GM18519 (cell line): ENCODE results near the gene RPS6KA2.

Experiments
- ATAC-seq: cut with Tn5 transposase; IDR thresholded peaks from one replicate; pipeline ENCODE4 v1.9.1; 2021; ENCODE audit warnings: mild to moderate bottlenecking, moderate library complexity; ENCODE audit not compliant: unreplicated experiment, low FRiP score

RPS6KA2 gene

DNA sequence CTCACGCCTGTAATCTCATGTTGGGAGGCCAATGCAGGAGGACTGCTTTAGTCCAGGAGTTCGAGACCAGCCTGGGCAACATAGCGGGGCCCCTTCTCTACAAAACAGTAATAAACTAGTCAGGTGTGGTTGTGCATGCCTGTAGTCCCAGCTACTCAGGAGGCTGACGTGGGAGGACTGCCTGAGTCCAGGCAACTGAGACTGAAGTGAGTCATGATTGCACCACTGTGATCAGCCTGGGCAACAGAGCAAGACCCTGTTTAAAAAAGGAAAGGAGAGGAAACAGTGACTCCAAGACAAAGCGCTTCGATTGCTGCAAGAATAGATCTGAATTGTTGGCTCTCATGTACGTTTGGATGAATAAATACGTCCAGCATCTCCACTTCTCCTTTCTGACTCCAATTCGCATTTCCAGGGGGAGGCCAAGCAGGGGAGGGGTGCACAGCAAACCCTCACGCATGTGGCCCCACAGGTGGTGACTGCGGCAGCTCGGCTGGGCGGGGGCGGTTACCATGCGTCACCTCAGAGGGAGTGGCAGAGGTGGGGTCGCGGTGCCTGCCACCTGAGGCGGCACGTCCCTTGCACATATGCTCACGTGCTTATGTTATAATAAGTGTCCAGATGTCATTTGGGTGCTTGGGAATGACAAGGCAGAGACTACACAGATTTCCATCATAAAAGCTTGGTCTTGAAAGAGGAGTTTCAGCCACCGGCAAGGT, 149.2 kb downstream of the RPS6KA2 start:
- no peak for ATAC-seq

DNA sequence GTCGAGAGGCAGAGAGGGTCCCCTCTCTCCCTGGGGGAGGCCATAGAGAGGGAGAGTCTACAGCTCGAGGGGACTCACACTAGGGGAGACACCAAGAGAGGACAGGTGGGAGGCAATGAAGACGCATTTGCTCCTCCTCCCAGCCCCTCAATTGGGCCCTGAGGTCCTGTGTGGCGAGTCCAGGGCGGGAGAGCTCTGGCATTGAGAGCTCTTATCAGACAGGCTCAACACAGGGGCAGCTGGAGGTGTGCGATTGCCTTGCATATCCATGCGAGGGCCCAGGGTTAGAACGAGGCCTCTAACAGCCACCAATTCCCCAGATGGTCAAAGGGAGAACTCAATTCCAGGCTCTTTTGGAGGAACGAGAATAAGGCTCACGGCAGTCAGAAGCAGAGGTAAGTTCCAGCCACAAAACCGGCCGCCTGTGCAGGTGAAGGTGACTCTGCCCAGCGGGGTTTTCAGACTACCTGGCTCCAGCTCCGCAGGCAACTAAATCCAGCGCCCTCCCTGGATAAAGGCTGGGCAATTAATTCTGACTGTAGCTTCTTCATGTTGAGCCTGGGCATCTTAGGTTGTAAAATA, 150.3 kb downstream of the RPS6KA2 start:
- no peak for ATAC-seq

- no peak for ATAC-seq
These were observed 150.9 kb downstream of the RPS6KA2 start for GRCh38 chr6:166476061-166476591.

DNA sequence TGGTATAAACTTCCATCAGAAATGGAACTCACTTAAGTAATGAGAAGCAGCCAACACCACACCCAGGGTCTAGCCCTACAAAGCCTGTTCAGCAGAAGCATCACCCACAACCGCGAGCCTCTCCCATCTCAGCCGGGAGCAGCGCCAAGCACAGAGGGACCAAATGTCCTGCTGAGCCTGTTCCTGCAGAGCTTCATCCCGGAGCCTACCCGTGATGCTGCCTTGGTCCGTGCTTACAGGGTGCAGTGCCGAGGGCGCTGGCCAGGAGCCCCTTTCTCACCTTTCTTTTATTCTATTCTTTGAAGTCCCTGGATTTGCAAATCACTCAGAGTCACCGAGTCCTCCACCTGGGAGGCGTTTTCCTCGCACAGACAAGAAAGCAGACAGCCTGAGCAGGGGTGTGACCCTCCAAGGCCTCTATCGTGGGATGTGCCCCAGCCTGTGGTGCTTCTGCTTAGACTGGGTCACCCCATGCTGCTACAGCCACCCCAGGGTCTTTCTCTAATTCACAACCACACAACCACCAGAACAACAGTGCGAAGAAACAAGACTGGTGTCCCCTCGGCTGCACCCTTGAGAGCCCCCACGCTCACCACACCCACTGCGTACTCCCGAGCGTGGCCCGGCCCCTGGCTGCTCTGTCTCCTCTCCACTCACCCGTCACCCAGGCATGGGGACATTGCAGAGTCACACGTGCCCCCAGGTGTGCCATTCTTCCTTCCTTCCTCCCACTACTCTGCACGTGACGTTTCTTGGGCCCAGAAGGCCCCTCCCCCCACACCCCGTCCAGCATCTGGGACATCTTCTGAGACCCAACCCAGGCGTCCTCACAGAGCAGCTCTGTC, 152.1 kb downstream of the RPS6KA2 start:
- no peak for ATAC-seq

- ATAC-seq: no peak
These were observed 153.0 kb downstream of the RPS6KA2 start for GRCh38 chr6:166473886-166474571.

GRCh38 chr6:166472636-166473035, 154.4 kb downstream of the RPS6KA2 start:
- ATAC-seq: no peak

GRCh38 chr6:166471797-166472260, 155.2 kb downstream of the RPS6KA2 start:
- no peak for ATAC-seq

GRCh38 chr6:166470863-166471410, 156.1 kb downstream of the RPS6KA2 start:
- no peak for ATAC-seq

DNA sequence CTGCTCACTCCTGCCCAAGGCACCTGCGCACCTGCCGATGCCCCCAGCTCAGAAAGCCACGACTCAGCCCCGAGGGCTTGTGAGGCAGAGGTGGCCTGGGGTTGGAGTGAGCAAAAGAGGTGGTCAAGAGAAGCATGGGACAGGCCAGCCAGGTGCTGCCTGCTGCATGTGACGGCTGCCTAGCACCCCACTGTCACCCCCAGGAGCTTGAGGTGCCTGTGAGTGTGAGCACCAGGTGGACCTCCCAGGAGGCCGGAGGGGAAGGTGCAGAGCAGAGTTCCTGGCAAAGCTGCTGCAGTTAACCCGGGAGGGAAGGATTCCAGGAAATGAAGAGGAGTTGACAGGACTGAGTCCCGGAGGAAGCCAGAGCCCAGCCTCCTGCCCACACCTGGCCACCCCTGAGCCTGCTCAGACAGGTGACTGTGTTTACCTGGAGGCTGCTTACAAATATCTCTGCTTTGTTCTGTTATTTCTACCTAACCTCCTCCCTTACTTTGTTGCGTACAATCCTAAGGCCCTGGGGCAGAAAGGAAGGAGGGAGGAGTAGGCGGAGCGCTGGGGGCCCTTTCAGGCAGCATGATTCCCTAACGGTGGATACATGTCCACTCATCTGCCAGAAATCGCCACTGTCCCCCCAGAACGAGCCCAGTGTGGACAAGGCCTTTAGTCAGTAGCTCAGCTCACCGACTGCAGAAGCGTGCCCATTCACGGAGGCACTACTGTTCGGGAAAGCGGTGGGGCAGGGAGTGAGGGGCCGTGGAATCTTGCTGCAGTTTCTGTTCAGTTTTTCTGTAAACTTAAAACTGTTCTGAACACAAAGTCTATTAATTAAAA, 156.8 kb downstream of the RPS6KA2 start:
- no peak for ATAC-seq

DNA sequence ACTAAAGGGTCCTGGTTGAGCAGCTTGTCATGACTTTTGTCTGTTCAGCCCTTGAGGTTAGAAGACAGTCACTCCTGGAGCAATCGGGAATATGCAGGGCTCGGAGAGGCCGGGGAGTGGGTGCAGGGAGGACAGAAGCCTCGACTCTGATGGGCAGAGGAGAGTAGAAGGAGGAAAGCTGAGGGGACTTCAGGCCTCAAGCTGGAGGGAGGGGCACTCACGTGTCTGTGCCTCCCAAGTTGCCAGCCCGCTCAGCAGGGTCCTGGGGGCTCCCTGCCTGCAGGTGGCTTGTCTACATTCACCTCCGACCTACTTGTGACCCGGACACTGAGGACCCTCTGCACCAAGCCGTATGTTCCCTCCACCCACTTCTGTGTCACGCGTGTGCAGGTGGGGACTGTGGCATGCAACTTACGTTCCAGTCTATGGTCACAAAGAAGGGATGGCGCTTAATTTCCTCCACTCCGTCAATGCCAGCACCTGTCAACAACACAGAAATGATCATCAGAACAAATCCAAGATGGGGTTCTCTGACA, 157.6 kb downstream of the RPS6KA2 start:
- ATAC-seq: no peak

DNA sequence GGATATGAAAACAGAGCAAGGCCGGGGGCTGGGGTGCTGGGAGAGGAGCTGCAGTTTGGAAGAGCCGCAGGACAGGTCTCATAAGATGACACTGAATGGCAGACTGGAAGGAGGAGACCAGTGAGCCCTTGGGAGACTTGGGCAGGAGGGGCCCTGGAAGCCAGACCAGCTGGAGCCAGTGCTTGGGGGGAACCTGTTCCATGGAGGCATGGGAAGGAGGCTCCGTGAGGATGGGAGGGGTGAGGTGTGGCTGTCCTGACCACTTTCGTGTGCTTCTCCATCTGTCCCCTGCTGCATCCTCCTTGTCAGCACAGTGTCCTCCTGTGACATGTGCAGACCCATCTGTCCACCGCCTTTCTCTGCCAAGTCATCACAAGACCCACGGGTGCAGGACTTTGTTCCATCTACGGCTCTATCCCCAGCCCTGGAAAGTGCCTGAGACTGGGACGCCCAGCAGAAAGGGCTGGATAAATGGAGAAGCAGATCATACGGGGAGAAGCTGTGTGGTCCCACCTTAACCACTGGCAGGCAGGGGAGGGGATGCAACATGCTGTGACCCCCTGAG, 159.5 kb downstream of the RPS6KA2 start:
- ATAC-seq: no peak

- no peak for ATAC-seq
These were observed 160.6 kb downstream of the RPS6KA2 start for GRCh38 chr6:166466178-166467122.

GRCh38 chr6:166465671-166466087, 161.4 kb downstream of the RPS6KA2 start:
- ATAC-seq: no peak

DNA sequence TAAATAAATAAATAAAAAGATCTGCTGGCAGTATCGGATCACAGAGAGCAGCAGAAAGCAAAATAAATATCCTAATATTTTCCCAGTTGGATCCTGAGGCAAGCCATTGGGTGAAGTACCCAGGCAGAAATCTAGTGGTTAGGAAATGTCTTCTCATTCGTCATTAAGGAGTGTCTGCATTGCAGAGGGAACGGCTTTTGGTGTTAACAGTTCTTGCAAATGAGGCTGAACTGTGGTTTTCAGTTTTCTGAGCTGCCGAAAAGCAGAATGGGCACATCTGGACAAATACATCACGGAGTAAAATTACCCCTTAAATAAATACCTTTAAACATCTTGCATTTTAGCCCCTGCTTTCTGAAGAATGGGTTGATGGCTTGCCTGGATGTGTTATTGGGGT, 162.1 kb downstream of the RPS6KA2 start:
- ATAC-seq: no peak

DNA sequence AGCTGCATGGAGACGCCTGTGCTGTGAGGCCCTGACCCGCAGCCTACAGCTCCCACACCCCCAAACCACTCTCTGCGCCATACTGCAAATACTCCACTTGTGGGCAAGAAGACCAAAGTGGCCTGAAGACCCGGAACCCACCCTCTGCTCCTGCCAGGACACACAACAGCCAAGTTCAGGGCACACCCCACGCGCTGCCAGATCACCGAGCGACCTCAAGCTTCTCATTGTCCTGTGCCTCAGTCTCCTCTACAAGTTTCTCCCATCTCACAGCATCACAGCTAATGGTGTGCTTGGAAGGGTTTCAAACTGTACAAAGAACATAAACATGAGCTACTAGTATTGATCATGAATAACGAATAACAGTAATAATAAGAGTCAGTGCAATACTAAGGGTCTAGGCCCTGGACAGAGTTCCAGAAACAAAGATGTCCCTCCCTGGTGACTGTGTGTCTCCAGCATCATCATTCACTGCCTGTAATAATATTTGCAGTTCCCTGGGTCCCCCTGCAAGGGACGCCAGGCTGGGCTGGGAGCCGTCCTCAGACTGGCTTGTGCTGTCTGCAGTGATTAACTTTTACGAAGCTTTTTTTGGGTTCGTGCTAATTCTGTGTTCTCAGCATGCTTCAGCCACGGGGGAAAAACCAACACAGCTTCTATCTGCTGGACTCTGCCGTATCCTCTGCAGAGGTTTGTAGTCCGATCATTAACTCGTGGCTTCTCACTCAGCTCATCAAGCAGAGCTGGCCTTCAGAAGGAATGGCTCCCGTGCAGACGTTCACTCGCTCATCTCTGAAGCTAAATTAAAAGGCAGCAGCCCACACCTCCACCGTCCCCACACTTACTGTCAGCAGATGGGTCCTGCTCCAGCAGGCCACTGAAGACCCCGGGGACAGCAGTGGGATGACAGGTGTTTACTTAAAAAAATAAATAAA, 162.7 kb downstream of the RPS6KA2 start:
- no peak for ATAC-seq

DNA sequence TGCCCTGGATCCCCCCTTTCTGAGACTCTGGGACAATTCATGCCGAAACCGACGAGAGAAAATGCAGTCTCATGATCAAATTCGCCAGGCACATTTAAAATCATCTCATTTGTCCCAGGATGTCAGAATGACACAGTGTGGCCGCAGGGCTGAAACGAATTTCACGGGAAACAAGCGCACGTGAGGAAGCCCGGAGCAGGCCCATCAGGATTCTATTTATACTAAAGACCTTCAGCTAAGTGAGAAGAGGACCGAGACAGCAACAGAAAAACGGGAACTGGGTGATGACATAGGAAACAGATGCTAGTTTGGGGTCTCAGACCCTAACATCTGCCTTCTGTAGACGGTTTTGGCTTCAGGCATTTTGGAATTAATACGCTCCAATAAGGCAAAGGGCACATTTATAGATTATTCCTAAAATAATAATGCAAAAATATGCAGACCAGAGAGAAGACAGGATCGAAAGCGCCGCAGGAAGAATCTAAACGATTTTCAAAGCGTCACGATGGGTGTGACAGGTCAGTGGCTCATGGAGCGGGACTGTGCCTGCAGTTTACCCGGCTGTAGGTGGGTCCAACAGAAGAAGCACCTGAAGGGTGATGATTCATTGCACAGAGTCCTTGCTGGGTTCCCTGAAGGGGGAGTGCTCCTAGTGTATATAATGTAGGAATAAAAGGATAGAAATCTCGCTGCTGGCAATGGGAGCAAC, 163.5 kb downstream of the RPS6KA2 start:
- ATAC-seq: no peak
